Dermis lymphatic vessel endothelial cell (primary cell): ENCODE results near the gene OR52E6. TPM values are rescaled to one million over a fixed set of nuclear protein-coding genes. Genes with fewer than 3 reads are reported as not detected.

Experiments
- total RNA-seq: library from RNA; depleted of rRNA; stranded (reverse); fragments of >200 nt; gene quantifications from 2 replicates; pipeline ENCODE4 v1.2.1, GENCODE V29; 2014

Gene OR52E6
- not detected in 2 replicates for total RNA-seq

GRCh38 chr11:5841797-5842196 is at the start of gene OR52E6:
OR52E6 (minus strand) TSS chr11:5841897; CDS start chr11:5841897, 0 bp downstream.

GRCh38 chr11:5880329-5880728 is 38.6 kb upstream of the OR52E6 start, which contains the start of gene OR52E4:
OR52E4 (plus strand) TSS chr11:5880629; CDS start chr11:5884293, 3,664 bp downstream.

GRCh38 chr11:5857590-5857989 is 15.9 kb upstream of the OR52E6 start, which contains the start of gene OR52E8:
OR52E8 (minus strand) TSS chr11:5857690; CDS start chr11:5857690, 0 bp downstream.

GRCh38 chr11:5808500-5809121 is 33.1 kb downstream of the OR52E6 start, which contains the start of gene OR52N2:
OR52N2 (plus strand) TSS chr11:5808924; CDS start chr11:5820336, 11,412 bp downstream.

GRCh38 chr11:5791165-5791564 is 50.5 kb downstream of the OR52E6 start, which contains the start of gene OR52N1:
OR52N1 (minus strand) TSS chr11:5791265; CDS start chr11:5788816, 2,449 bp downstream.

Other genes starting within 250 kb of the OR52E6 start
- gene TRIM6, start 245.3 kb downstream of the OR52E6 start, total RNA-seq: 0.43 and 1.5 TPM in 2 replicates
- 8.3 and 12.1 TPM in 2 replicates for gene TRIM34, start 216.9 kb downstream of the OR52E6 start, total RNA-seq
- 54.8 and 60.8 TPM in 2 replicates for gene TRIM5, start 156.8 kb downstream of the OR52E6 start, total RNA-seq
- gene TRIM22, start 152.1 kb downstream of the OR52E6 start, total RNA-seq: 30.5 and 46.6 TPM in 2 replicates
- not detected in 2 replicates for gene OR56B1, start 105.4 kb downstream of the OR52E6 start, total RNA-seq
- not detected in 2 replicates for gene OR52N4, start 87.7 kb downstream of the OR52E6 start, total RNA-seq
- gene OR52N5, start 58.5 kb downstream of the OR52E6 start, total RNA-seq: not detected in 2 replicates
- not detected in 2 replicates for gene OR52N1, start 50.6 kb downstream of the OR52E6 start, total RNA-seq
- not detected in 2 replicates for gene OR52N2, start 33.0 kb downstream of the OR52E6 start, total RNA-seq
- not detected in 2 replicates for gene OR52E8, start 15.8 kb upstream of the OR52E6 start, total RNA-seq
- not detected in 2 replicates for gene OR52E4, start 38.7 kb upstream of the OR52E6 start, total RNA-seq
- gene OR52E5, start 51.3 kb upstream of the OR52E6 start, total RNA-seq: not detected in 2 replicates
- not detected in 2 replicates for gene OR56A3, start 100.4 kb upstream of the OR52E6 start, total RNA-seq
- gene OR56A5, start 126.6 kb upstream of the OR52E6 start, total RNA-seq: not detected in 2 replicates
- not detected in 2 replicates for gene OR52L1, start 145.1 kb upstream of the OR52E6 start, total RNA-seq
- not detected in 2 replicates for gene OR56A4, start 165.0 kb upstream of the OR52E6 start, total RNA-seq
- not detected in 2 replicates for gene OR56A1, start 188.9 kb upstream of the OR52E6 start, total RNA-seq